Measurements from ENCODE around the gene TUBB1. TPM values are rescaled to one million over a fixed set of nuclear protein-coding genes. Genes with fewer than 3 reads are reported as not detected.
A peak's percentile ranks its signal among the peaks of the same experiment; 100 is the strongest.

TUBB1 gene
- total and polyA plus RNA-seq, 2 of the 13 experiments (the other 11 are each of a cell fraction or from before 2014, with no cell fraction given), result 0.11 to 57.6 TPM

DNA sequence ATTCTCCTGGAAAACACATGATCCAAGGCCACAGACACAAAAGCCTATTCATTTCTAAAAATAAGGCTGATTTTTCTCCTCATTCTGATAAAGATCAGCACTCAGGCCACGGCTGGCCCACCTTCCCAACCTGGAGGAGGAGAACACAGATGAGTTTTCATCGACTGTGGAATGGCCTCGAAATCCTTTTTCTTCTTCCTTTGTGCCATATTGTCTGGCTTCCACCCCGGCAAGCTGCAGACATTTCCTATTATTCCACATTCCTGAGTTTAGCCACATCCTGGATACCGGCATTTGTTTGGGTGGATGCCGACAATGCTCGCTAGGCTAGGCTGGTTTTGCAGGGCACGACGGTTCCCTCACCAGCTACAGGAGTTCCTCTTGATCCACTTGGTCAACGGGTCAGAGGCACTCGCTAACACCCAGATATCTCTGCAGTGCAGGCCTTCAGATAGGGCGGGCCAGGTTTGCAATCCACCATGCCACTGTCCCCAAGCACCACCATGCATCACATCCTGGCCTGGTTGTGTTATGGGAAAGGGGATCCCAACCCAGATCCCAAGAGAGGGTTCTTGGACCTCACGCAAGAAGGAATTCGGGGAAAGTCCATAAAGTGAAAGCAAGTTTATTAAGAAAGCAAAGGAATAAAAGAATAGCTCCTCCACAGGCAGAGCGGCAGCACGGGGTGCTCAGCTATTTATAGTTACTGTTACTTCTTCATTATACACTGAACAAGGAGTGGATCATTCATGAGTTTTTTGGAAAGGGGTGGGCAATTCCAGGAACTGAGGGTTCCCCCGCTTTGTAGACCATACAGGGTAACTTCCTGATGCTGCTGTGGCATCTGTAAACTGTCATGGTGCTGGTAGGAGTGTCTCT lies 8.0 kb upstream of the TUBB1 start (continued):
- TF ChIP-seq, protein P1, sequence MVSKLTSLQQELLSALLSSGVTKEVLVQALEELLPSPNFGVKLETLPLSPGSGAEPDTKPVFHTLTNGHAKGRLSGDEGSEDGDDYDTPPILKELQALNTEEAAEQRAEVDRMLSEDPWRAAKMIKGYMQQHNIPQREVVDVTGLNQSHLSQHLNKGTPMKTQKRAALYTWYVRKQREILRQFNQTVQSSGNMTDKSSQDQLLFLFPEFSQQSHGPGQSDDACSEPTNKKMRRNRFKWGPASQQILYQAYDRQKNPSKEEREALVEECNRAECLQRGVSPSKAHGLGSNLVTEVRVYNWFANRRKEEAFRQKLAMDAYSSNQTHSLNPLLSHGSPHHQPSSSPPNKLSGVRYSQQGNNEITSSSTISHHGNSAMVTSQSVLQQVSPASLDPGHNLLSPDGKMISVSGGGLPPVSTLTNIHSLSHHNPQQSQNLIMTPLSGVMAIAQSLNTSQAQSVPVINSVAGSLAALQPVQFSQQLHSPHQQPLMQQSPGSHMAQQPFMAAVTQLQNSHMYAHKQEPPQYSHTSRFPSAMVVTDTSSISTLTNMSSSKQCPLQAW (CRISPR knock-in tag; IDR thresholded peaks at IDR 0.05), result peak; percentile 60; the same call in 1 of the 2 replicates
- TF ChIP-seq, protein P2, sequence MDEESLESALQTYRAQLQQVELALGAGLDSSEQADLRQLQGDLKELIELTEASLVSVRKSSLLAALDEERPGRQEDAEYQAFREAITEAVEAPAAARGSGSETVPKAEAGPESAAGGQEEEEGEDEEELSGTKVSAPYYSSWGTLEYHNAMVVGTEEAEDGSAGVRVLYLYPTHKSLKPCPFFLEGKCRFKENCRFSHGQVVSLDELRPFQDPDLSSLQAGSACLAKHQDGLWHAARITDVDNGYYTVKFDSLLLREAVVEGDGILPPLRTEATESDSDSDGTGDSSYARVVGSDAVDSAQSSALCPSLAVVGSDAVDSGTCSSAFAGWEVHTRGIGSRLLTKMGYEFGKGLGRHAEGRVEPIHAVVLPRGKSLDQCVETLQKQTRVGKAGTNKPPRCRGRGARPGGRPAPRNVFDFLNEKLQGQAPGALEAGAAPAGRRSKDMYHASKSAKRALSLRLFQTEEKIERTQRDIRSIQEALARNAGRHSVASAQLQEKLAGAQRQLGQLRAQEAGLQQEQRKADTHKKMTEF (CRISPR knock-in tag; IDR thresholded peaks at IDR 0.05), result peak; percentile 35; the same call in 1 of the 2 replicates
- TF ChIP-seq PHB2 (IDR thresholded peaks at IDR 0.05; ENCODE audit: partially characterized antibody) (no peak), ETV5 (CRISPR knock-in tag; IDR thresholded peaks at IDR 0.05; ENCODE audit: borderline replicate concordance) (peak; percentile 74), CBX2 (IDR thresholded peaks at IDR 0.05; ENCODE audit: low read depth, low read length) (no peak), CBX2 (CRISPR knock-in tag; IDR thresholded peaks at IDR 0.05; ENCODE audit: low read depth) (no peak), ASH2L (IDR thresholded peaks at IDR 0.05; ENCODE audit: insufficient read length, low read depth, low read length) (peak; percentile 41), CHCHD3 (CRISPR knock-in tag; IDR thresholded peaks at IDR 0.05) (no peak), ZNF644 (CRISPR knock-in tag; IDR thresholded peaks at IDR 0.05; ENCODE audit: low read depth) (peak; percentile 48; the same call in 1 of the 2 replicates), BRCA1 (CRISPR knock-in tag; IDR thresholded peaks at IDR 0.05) (0 out of 2 replicates have a peak, but pooled peaks have one; percentile 16), ZNF235 (CRISPR knock-in tag; IDR thresholded peaks at IDR 0.05; ENCODE audit: borderline replicate concordance) (no peak), ZBTB38 (CRISPR knock-in tag; IDR thresholded peaks at IDR 0.05) (peak; percentile 100), HOXA3 (CRISPR knock-in tag; IDR thresholded peaks at IDR 0.05) (peak; percentile 25; the same call in 1 of the 2 replicates), ZNF879 (CRISPR knock-in tag; IDR thresholded peaks at IDR 0.05) (no peak), TBX2 (CRISPR knock-in tag; IDR thresholded peaks at IDR 0.05; ENCODE audit: borderline replicate concordance) (peak; percentile 56; the same call in 1 of the 2 replicates), RCOR2 (CRISPR knock-in tag; IDR thresholded peaks at IDR 0.05) (peak; percentile 69; the same call in 1 of the 2 replicates), ZNF335 (CRISPR knock-in tag; IDR thresholded peaks at IDR 0.05) (peak; percentile 69; the same call in 1 of the 2 replicates), ZNF788 (CRISPR knock-in tag; IDR thresholded peaks at IDR 0.05; ENCODE audit: borderline replicate concordance) (peak; percentile 57; the same call in 1 of the 2 replicates), MED1 (CRISPR knock-in tag; IDR thresholded peaks at IDR 0.05) (0 out of 2 replicates have a peak, but pooled peaks have one; percentile 28), ISL2 (CRISPR knock-in tag; IDR thresholded peaks at IDR 0.05) (no peak), NFYC (CRISPR knock-in tag; IDR thresholded peaks at IDR 0.05) (no peak)
- TF ChIP-seq, protein P3, sequence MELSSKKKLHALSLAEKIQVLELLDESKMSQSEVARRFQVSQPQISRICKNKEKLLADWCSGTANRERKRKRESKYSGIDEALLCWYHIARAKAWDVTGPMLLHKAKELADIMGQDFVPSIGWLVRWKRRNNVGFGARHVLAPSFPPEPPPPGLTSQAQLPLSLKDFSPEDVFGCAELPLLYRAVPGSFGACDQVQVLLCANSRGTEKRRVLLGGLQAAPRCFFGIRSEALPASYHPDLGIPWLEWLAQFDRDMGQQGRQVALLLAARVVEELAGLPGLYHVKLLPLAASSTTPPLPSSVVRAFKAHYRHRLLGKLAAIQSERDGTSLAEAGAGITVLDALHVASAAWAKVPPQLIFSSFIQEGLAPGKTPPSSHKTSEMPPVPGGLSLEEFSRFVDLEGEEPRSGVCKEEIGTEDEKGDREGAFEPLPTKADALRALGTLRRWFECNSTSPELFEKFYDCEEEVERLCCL (CRISPR knock-in tag; IDR thresholded peaks at IDR 0.05; ENCODE audit: borderline replicate concordance), result no peak
- TF ChIP-seq, protein P4, sequence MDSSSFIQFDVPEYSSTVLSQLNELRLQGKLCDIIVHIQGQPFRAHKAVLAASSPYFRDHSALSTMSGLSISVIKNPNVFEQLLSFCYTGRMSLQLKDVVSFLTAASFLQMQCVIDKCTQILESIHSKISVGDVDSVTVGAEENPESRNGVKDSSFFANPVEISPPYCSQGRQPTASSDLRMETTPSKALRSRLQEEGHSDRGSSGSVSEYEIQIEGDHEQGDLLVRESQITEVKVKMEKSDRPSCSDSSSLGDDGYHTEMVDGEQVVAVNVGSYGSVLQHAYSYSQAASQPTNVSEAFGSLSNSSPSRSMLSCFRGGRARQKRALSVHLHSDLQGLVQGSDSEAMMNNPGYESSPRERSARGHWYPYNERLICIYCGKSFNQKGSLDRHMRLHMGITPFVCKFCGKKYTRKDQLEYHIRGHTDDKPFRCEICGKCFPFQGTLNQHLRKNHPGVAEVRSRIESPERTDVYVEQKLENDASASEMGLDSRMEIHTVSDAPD (CRISPR knock-in tag; IDR thresholded peaks at IDR 0.05), result 0 out of 2 replicates have a peak, but pooled peaks have one; percentile 2
